Spleen (tissue), 11 donors: ENCODE data around the gene VIPR1. TPM values are rescaled to one million over a fixed set of nuclear protein-coding genes. Genes with fewer than 3 reads are reported as not detected.

Experiments used
- DNase-seq: peaks from one replicate; pipeline ENCODE4 v3.0.0-alpha.2; 2020
- H3K27ac ChIP-seq, 8 donors: fragments of 200-600 bp; sonication (generic) in 7 of 8; 1 replicate in 4 of 8; 2 replicates in 4 of 8; pipeline versions ENCODE4 v1.5.0 to v1.8.0; 2016 to 2021; ENCODE audit warnings: inconsistent platforms in 4 of 8, mild to moderate bottlenecking in 4 of 8, moderate library complexity in 1 of 8
- H3K27me3 ChIP-seq, 7 donors: fragments of 200-600 bp; sonication (generic) in 6 of 7; replicated peaks in 1 of 7; 1 replicate in 4 of 7; 2 replicates in 3 of 7; pipeline versions ENCODE4 v1.5.0 to v1.8.0; 2016 to 2021; ENCODE audit warnings: inconsistent platforms in 3 of 7, mild to moderate bottlenecking in 1 of 7
- H3K36me3 ChIP-seq, 6 donors: fragments of 200-600 bp; sonication (generic) in 5 of 6; 1 replicate in 4 of 6; 2 replicates in 2 of 6; pipeline versions ENCODE4 v1.5.0 to v1.8.0; 2016 to 2021; ENCODE audit warnings: inconsistent platforms in 2 of 6
- H3K4me1 ChIP-seq, 6 donors: fragments of 200-600 bp; sonication (generic) in 5 of 6; 1 replicate in 3 of 6; 2 replicates in 3 of 6; pipeline versions ENCODE4 v1.5.0 to v1.8.0; 2016 to 2021; ENCODE audit warnings: inconsistent platforms in 3 of 6
- H3K4me3 ChIP-seq, 8 donors: fragments of 200-600 bp; sonication (generic) in 7 of 8; 1 replicate in 4 of 8; 2 replicates in 4 of 8; pipeline versions ENCODE4 v1.5.0 to v1.8.0; 2016 to 2021; ENCODE audit warnings: inconsistent platforms in 4 of 8, mild to moderate bottlenecking in 4 of 8, moderate library complexity in 2 of 8
- H3K9me3 ChIP-seq, 8 donors: fragments of 200-600 bp; sonication (generic) in 7 of 8; 1 replicate in 4 of 8; 2 replicates in 4 of 8; pipeline versions ENCODE4 v1.5.0 to v1.8.0; 2016 to 2021; ENCODE audit warnings: inconsistent platforms in 4 of 8
- POLR2A ChIP-seq, 3 donors: fragments of 450-650 bp; IDR thresholded peaks; one replicate each; pipeline ENCODE4 v1.5.1; 2017; ENCODE audit warnings: antibody characterized with exemption in 3 of 3, mild to moderate bottlenecking in 1 of 3
- POLR2AphosphoS5 ChIP-seq, 3 donors: sonication (generic); formaldehyde crosslinking; IDR thresholded peaks; one replicate each; pipeline ENCODE4 v1.5.1; 2017; ENCODE audit warnings: antibody characterized with exemption in 3 of 3
- WGBS, 5 donors: extraction: QIAGEN DNeasy Blood & Tissue Kit in 3 of 5; methylation state at CpG; one replicate each; pipeline versions ENCODE4 v1.1.5 to v1.1.7; 2013 to 2018; 5-methylcytosine and 5-hydroxymethylcytosine counted together
- intact Hi-C: fragments of 100-400 bp; cut with DNase I; formaldehyde crosslinking; loops from one replicate; pipeline ENCODE4 v1.15.0; 2023; ENCODE audit warnings: low total_unique reads
- polyA plus RNA-seq, 3 donors: library from polyadenylated mRNA; stranded (reverse); fragments of 200-250 nt; gene quantifications; one replicate each; pipeline ENCODE4 v1.2.1, GENCODE V29; 2013
- total RNA-seq, 7 donors: library from RNA; depleted of rRNA in 3 of 7; stranded (reverse); fragments of >200 nt in 3 of 7; fragmentation: NEBNext Ultra II Directional in 4 of 7; extraction: Animal tissue kit (Norgen Biotek cat#: 25700) in 4 of 7; gene quantifications; one replicate each; pipeline versions ENCODE4 v1.1.0 to v1.2.1, GENCODE V29; 2016 to 2021
- TF ChIP-seq, protein P1 (sequence below), 11 experiments: fragments of 200-600 bp in 7 of 11; fragments of 450-650 bp in 4 of 11; sonication (generic) in 4 of 11; IDR thresholded peaks in 8 of 11; conservative IDR thresholded peaks in 3 of 11; 1 replicate in 7 of 11; 2 replicates in 4 of 11; pipeline versions ENCODE4 v1.4.0 to v1.8.0; 2016 to 2021; ENCODE audit warnings: antibody characterized with exemption in 11 of 11, inconsistent platforms in 4 of 11, mild to moderate bottlenecking in 1 of 11
- donor health status: healthy with polysubstance abuse.
- donor health status: DM: no; HTN: no; CAD: no; lungs with moderate emphysema.
- donor health status: DM: no; HTN: no; CAD: no.
- donor health status: Bipolar disorder and iron deficiency.
- donor health status: healthy.
- donor health status: DM: no; HTN: no; CAD: no.
- donor health status: DM: yes; HTN: yes; CAD: no.

VIPR1 gene
- total and polyA plus RNA-seq, 10 donors, result 2.0 to 16.3 (median 10.3) TPM

- intact Hi-C loops, result no loop called here
- no peak overlapping the region for H3K27ac ChIP-seq
- H3K36me3 ChIP-seq, result no peaks in the 10 kb centered on the region
- TF ChIP-seq, protein P1, sequence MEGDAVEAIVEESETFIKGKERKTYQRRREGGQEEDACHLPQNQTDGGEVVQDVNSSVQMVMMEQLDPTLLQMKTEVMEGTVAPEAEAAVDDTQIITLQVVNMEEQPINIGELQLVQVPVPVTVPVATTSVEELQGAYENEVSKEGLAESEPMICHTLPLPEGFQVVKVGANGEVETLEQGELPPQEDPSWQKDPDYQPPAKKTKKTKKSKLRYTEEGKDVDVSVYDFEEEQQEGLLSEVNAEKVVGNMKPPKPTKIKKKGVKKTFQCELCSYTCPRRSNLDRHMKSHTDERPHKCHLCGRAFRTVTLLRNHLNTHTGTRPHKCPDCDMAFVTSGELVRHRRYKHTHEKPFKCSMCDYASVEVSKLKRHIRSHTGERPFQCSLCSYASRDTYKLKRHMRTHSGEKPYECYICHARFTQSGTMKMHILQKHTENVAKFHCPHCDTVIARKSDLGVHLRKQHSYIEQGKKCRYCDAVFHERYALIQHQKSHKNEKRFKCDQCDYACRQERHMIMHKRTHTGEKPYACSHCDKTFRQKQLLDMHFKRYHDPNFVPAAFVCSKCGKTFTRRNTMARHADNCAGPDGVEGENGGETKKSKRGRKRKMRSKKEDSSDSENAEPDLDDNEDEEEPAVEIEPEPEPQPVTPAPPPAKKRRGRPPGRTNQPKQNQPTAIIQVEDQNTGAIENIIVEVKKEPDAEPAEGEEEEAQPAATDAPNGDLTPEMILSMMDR (IDR thresholded peaks at IDR 0.05 in 8 of 11, conservative IDR thresholded peaks at IDR 0.05 in 3 of 11), result peak in 8 of 11 experiments; percentile 29 to 72 (median 58)
- no peak for TF ChIP-seq POLR2AphosphoS5 (IDR thresholded peaks at IDR 0.05)
- H3K4me1 ChIP-seq, result peaks cover 0 to 52% (median 9%) of the 10 kb centered on the region in 6 donors
- no peaks in the 10 kb centered on the region for H3K9me3 ChIP-seq
- no peak overlapping the region for H3K4me3 ChIP-seq
- WGBS, 5 donors, result 83 to 86% (median 84%) methylated on average over 21 to 35 of the region's 35 CpGs
- peak; percentile 69 for DNase-seq
- no peaks in the 10 kb centered on the region for H3K27me3 ChIP-seq
Measured at GRCh38 chr3:42535981-42536784, 33.7 kb downstream of the VIPR1 start.

DNA sequence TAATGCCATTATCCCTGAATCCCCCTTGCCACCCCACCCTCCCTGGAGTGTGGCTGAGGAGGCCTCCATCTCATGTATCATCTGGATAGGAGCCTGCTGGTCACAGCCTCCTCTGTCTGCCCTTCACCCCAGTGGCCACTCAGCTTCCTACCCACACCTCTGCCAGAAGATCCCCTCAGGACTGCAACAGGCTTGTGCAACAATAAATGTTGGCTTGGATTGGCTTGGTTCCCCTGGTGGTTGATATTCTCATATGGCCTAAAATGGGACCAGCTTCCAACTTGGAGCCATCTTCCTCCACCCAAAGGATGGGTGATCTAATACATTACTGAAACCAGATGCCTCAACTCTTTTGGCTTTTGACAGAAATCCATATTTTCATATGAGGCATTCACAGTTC, 34.9 kb downstream of the VIPR1 start:
- DNase-seq, result peak; percentile 38
- intact Hi-C loops, result no loop called here
- Histone ChIP-seq H3K36me3 (no peaks in the 10 kb centered on the region), H3K27me3 (no peaks in the 10 kb centered on the region), H3K4me3 (no peak overlapping the region), H3K4me1 (peaks cover 0 to 45% (median 6%) of the 10 kb centered on the region in 6 donors), H3K9me3 (no peaks in the 10 kb centered on the region), H3K27ac (no peak overlapping the region)
- TF ChIP-seq, protein P1 (IDR thresholded peaks at IDR 0.05 in 8 of 11, conservative IDR thresholded peaks at IDR 0.05 in 3 of 11), result no peak
- no peak for TF ChIP-seq POLR2A (IDR thresholded peaks at IDR 0.05)
- TF ChIP-seq POLR2AphosphoS5 (IDR thresholded peaks at IDR 0.05), result no peak

- DNase-seq, result no peak
- intact Hi-C loops, result no loop called here
- TF ChIP-seq, protein P1 (IDR thresholded peaks at IDR 0.05 in 8 of 11, conservative IDR thresholded peaks at IDR 0.05 in 3 of 11), result peak; percentile 47 to 87 (median 75)
- TF ChIP-seq POLR2A (IDR thresholded peaks at IDR 0.05), result no peak
- TF ChIP-seq POLR2AphosphoS5 (IDR thresholded peaks at IDR 0.05), result no peak
- H3K36me3 ChIP-seq, result no peaks in the 10 kb centered on the region
- no peak overlapping the region for H3K27ac ChIP-seq
- H3K4me3 ChIP-seq, result no peak overlapping the region
- 45 to 61% (median 54%) methylated on average over 10 to 14 of the region's 14 CpGs for WGBS, 5 donors
- no peaks in the 10 kb centered on the region for H3K27me3 ChIP-seq
- H3K9me3 ChIP-seq, result no peaks in the 10 kb centered on the region
- peaks cover 0 to 35% (median 0%) of the 10 kb centered on the region in 6 donors for H3K4me1 ChIP-seq
Measured at GRCh38 chr3:42539871-42540714, 37.6 kb downstream of the VIPR1 start.

- H3K4me1 ChIP-seq, result peaks cover 0 to 39% (median 0%) of the 10 kb centered on the region in 6 donors
- no peaks in the 10 kb centered on the region for H3K9me3 ChIP-seq
- 58 to 65% (median 63%) methylated on average over 3 of the region's 3 CpGs for WGBS, 5 donors
- no peaks in the 10 kb centered on the region for H3K36me3 ChIP-seq
- no peaks in the 10 kb centered on the region for H3K27me3 ChIP-seq
- no peak overlapping the region for H3K4me3 ChIP-seq
- no peak for DNase-seq
- TF ChIP-seq POLR2AphosphoS5 (IDR thresholded peaks at IDR 0.05) (no peak), POLR2A (IDR thresholded peaks at IDR 0.05) (no peak)
- TF ChIP-seq, protein P1 (IDR thresholded peaks at IDR 0.05 in 8 of 11, conservative IDR thresholded peaks at IDR 0.05 in 3 of 11), result no peak
- H3K27ac ChIP-seq, result no peak overlapping the region
- intact Hi-C loops, result no loop called here
Measured at GRCh38 chr3:42541079-42541478, 38.6 kb downstream of the VIPR1 start.
